ENCODE results near the gene RGS7.

The RGS7 gene

DNA sequence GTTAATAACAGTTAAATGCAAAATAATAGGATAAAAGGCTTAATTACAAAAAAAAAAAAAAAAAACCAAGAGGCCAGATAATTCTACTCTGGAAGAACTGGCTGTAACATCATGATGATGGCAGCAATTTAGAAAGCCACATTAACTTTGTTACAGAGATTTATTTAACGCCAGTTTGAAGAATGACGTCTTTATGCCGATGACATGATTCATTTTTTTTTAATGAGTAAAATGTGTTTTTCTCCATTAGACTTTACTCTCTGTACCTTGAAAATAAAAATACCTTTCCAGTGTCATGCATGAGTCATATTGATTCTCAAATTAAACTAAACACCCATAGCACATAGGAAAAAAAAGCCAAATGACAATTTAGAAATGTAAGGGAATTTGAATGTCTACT is 226.1 kb downstream of the RGS7 start:
- TF ChIP-seq, protein P1, sequence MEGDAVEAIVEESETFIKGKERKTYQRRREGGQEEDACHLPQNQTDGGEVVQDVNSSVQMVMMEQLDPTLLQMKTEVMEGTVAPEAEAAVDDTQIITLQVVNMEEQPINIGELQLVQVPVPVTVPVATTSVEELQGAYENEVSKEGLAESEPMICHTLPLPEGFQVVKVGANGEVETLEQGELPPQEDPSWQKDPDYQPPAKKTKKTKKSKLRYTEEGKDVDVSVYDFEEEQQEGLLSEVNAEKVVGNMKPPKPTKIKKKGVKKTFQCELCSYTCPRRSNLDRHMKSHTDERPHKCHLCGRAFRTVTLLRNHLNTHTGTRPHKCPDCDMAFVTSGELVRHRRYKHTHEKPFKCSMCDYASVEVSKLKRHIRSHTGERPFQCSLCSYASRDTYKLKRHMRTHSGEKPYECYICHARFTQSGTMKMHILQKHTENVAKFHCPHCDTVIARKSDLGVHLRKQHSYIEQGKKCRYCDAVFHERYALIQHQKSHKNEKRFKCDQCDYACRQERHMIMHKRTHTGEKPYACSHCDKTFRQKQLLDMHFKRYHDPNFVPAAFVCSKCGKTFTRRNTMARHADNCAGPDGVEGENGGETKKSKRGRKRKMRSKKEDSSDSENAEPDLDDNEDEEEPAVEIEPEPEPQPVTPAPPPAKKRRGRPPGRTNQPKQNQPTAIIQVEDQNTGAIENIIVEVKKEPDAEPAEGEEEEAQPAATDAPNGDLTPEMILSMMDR (IDR thresholded peaks at IDR 0.05; ENCODE audit: low read length, missing control alignments) = no peak
- H3K4me3 ChIP-seq (replicated peaks; ENCODE audit: low read depth, low read length) = no peak overlapping the region
- DNase-seq (ENCODE audit: low read depth) = no peak

DNA sequence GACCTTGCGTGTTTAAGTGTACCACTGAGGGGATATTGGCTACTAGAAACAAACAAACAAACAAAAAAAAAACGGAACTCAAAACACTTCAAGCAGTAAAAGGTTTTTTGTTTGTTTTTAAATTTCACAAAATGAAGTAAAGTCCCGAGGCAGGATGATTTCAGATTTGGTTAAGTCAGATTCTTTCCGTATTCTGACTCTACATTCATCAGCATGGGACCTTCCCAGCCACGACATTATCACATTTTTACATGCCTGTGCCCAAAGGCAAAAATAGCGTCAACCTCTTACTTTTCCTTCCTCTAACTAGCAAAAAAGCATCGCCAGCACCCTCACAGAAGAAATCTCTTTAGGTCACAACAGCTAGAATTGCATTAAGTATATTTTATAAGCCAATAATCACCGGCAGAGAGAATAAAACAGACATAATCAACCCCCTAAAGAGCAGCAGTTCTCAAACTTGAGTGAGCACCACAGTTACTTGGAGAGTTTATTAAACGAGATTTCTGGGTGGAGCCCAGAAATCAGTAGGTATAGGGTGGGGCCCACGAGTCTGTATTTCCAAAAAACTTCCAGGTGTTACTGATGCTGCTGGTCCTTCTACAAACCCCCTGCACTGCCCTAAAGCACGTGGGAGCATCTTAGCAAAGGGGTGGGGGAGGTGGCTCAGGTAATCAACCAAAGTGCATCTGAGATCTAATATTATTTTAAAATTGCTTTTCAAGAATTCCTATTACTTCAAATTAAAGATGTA is 227.6 kb downstream of the RGS7 start:
- no peak overlapping the region for H3K4me3 ChIP-seq (replicated peaks; ENCODE audit: low read depth, low read length)
- no peak for DNase-seq (ENCODE audit: low read depth)
- TF ChIP-seq, protein P1 (IDR thresholded peaks at IDR 0.05; ENCODE audit: low read length, missing control alignments) = no peak

DNA sequence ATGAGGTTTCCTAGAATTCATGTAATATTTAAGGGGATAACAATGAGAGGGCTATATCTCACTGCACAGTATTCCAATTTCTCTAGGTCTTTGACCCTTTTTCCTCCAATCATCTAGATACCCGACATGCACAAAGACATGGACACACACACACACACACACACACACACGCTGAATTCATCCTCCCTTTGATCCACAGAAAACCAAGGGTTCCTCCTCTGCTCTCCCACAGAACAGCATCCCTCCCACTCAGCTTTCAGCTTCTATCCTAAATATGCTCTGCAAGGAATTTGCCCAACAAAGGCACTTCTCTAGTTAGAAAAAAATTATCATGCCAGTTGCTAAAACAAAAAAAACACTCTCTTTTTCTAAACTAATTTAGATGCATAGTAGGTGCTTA is 231.7 kb downstream of the RGS7 start:
- no peak for DNase-seq (ENCODE audit: low read depth)
- TF ChIP-seq, protein P1 (IDR thresholded peaks at IDR 0.05; ENCODE audit: low read length, missing control alignments) = no peak
- H3K4me3 ChIP-seq (replicated peaks; ENCODE audit: low read depth, low read length) = no peak overlapping the region

DNA sequence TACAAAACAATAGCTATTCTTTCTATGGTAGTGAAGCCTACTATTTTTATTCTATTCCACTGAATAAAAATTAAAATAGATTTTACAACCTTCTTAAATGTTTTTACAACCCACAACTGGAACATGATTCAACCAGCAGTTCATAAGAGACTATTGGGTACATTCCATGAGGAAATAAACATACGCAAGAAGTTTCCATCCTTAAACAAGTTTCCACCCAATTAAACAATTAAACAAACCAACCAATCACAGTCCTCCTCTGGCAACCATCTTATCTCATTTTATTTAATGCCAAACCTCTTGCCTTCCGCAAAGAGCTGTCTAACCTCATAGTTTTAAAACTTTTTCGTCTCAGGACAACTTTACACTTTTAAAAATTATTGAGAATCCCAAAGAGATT is 239.0 kb downstream of the RGS7 start:
- TF ChIP-seq, protein P1 (IDR thresholded peaks at IDR 0.05; ENCODE audit: low read length, missing control alignments) = no peak
- H3K4me3 ChIP-seq (replicated peaks; ENCODE audit: low read depth, low read length) = no peak overlapping the region
- no peak for DNase-seq (ENCODE audit: low read depth)

DNA sequence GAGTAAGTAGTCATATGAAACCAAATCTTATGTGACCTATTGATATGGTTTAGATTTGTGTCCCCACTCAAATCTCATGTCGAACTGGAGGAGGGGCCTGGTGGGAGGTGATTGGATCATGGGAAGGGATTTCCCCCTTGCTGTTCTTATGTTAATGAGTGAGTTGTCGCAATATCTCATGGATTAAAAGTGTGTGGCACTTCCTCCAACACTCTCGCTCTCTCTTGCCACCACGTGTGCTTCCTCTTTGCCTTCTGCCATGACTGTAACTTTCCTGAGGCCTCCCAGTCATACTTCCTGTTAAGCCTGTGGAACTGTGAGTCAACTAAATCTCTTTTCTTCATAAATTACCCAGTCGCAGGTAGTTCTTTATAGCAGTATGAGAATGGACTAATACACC is 241.2 kb downstream of the RGS7 start:
- TF ChIP-seq, protein P1 (IDR thresholded peaks at IDR 0.05; ENCODE audit: low read length, missing control alignments) = no peak
- no peak overlapping the region for H3K4me3 ChIP-seq (replicated peaks; ENCODE audit: low read depth, low read length)
- no peak for DNase-seq (ENCODE audit: low read depth)

DNA sequence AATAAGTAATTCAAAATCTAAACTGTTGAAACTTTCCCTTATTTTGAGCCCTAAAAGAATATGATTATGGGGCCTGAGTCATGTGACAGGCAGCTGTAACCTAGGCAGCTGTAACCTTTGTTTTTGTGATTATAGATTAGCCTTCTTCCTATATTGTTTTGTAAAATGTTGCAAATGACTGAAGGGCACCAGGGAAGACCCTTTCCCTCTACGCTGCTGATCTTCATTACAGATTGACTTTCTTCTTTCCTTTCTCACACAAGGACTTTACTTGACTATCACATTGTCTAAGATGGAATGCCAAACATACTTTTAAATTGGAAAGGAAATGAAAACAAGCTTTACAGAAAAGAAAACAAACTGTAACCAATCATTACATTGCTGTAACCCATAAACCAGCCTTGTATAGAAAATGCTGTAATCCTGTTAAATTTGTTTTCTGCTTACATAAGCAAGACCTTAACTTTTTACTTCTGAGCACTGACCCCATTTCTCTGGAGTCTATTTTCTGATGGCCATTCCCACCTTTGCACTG is 242.2 kb downstream of the RGS7 start:
- TF ChIP-seq, protein P1 (IDR thresholded peaks at IDR 0.05; ENCODE audit: low read length, missing control alignments) = no peak
- no peak overlapping the region for H3K4me3 ChIP-seq (replicated peaks; ENCODE audit: low read depth, low read length)
- DNase-seq (ENCODE audit: low read depth) = no peak

DNA sequence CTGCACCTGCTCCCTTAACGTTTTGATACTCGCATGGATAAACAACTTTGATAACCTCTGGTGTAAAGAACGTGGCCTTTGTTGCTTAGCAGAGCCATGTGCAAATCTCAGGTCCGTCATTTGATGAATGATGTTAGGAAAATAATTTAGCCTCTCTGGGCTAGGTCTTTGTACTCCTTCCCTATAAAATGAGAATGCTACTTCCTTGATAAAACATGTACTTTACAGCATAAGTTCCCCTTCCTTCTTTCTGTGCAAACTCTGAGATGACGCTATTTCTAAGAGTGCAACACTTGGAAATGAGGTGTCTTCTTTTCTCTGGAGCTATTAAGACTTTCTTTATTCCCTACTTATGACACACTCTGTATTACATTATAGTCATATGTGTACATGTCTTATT is 243.4 kb downstream of the RGS7 start:
- H3K4me3 ChIP-seq (replicated peaks; ENCODE audit: low read depth, low read length) = no peak overlapping the region
- TF ChIP-seq, protein P1 (IDR thresholded peaks at IDR 0.05; ENCODE audit: low read length, missing control alignments) = no peak
- DNase-seq (ENCODE audit: low read depth) = no peak

All from fibroblast of pulmonary artery (primary cell).